HUES48 (cell line): ENCODE measurements around the gene ACOT7.

ENCODE experiments used
- H3K27ac ChIP-seq: one replicate; pipeline ENCODE4 v1.7.0; 2013; ENCODE audit warnings: low read depth, low read length, inconsistent platforms
- H3K27me3 ChIP-seq: 2 replicates; pipeline ENCODE4 v1.6.1; 2013; ENCODE audit warnings: mild to moderate bottlenecking, low read length; ENCODE audit not compliant: control insufficient read depth, insufficient read depth
- H3K36me3 ChIP-seq: 2 replicates; pipeline ENCODE4 v1.6.1; 2013; ENCODE audit warnings: low read length; ENCODE audit not compliant: control insufficient read depth, insufficient read depth
- H3K4me1 ChIP-seq: 2 replicates; pipeline ENCODE4 v1.6.1; 2013; ENCODE audit warnings: mild to moderate bottlenecking, low read length; ENCODE audit not compliant: control insufficient read depth, insufficient read depth
- H3K4me3 ChIP-seq: 2 replicates; pipeline ENCODE4 v1.5.1; 2013; ENCODE audit warnings: mild to moderate bottlenecking, low read depth, low read length
- H3K9ac ChIP-seq: 2 replicates; pipeline ENCODE4 v1.6.1; 2013; ENCODE audit warnings: mild to moderate bottlenecking, low read depth, low read length, moderate library complexity
- H3K9me3 ChIP-seq: 2 replicates; pipeline ENCODE4 v1.6.1; 2013; ENCODE audit warnings: low read length; ENCODE audit not compliant: control insufficient read depth, insufficient read depth

Gene ACOT7

DNA sequence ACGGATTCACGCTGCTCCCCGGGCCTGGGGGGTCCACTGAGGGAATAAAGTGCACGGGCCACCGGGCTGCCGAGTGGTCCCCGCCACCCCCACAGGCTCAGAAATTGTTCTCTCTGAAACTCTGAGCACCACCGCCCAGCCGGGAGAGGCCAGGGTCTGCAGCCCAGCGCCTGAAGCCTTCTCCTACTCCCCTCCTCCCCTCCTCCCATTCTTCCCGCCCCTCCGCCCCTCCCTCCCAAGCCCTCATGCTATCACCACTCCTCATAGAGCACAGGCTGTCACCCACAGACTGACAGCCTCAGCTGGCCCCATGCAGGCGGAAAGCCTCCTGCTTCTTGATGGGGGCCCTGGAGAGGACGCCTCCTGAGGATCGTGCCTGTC, 132.0 kb downstream of the ACOT7 start:
- no peaks in the 10 kb centered on the region for H3K9me3 ChIP-seq
- peaks cover 29% of the 10 kb centered on the region for H3K27me3 ChIP-seq
- no peak overlapping the region for H3K27ac ChIP-seq
- H3K9ac ChIP-seq: no peak overlapping the region
- H3K4me3 ChIP-seq: peak overlapping the region; percentile 69; the same call in 1 of the 2 replicates
- peaks cover 3% of the 10 kb centered on the region; the same call in 1 of the 2 replicates for H3K4me1 ChIP-seq
- no peaks in the 10 kb centered on the region for H3K36me3 ChIP-seq

GRCh38 chr1:6260961-6261614, 132.5 kb downstream of the ACOT7 start, which contains the start of gene GPR153:
Gene GPR153, minus strand, starts transcription at chr1:6261098. Its CDS starts 6,193 bp downstream, at chr1:6254905.
- peak within 1 kb of the TSS; percentile 69 for H3K4me3 ChIP-seq
- H3K27ac ChIP-seq: no peak within 1 kb of the TSS
- no peaks in the 10 kb centered on the region for H3K36me3 ChIP-seq
- H3K27me3 ChIP-seq: peaks cover 29% of the 10 kb centered on the region
- no peak within 1 kb of the TSS for H3K9ac ChIP-seq
- H3K9me3 ChIP-seq: no peaks in the 10 kb centered on the region
- H3K4me1 ChIP-seq: peaks cover 3% of the 10 kb centered on the region; the same call in 1 of the 2 replicates

DNA sequence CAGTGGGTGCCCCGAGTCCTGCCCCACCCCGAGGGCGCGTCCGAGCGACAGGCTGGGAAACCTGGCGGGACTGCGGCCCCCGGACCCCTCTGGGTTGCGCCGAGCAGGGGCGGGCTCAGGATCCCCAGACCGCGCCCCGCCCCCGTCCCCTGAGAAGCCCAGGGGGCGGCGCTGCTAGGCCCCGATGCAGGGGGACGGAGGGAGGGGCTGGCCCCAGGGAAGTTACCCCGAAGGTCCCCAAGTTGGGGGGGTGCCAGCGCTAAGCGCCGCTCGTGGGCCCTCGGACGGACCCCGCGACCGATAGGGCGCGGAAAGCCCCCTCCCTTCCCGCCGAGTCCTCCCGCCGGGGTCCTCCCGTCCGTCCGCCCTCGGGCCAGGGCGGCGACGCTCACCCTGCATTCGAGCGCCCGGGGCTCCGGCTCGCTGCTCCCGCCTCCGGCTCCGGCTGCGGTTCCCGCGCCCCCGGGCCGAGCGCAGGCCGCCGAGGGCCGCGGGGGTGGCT, 133.1 kb downstream of the ACOT7 start:
- no peak overlapping the region for H3K9ac ChIP-seq
- H3K9me3 ChIP-seq: no peaks in the 10 kb centered on the region
- peaks cover 3% of the 10 kb centered on the region; the same call in 1 of the 2 replicates for H3K4me1 ChIP-seq
- H3K27ac ChIP-seq: no peak overlapping the region
- peaks cover 29% of the 10 kb centered on the region for H3K27me3 ChIP-seq
- H3K4me3 ChIP-seq: peak overlapping the region; percentile 69
- no peaks in the 10 kb centered on the region for H3K36me3 ChIP-seq

GRCh38 chr1:6259491-6260362, 133.8 kb downstream of the ACOT7 start:
- peak overlapping the region; percentile 69 for H3K4me3 ChIP-seq
- no peaks in the 10 kb centered on the region for H3K36me3 ChIP-seq
- H3K9me3 ChIP-seq: no peaks in the 10 kb centered on the region
- no peak overlapping the region for H3K9ac ChIP-seq
- H3K4me1 ChIP-seq: peaks cover 3% of the 10 kb centered on the region; the same call in 1 of the 2 replicates
- H3K27me3 ChIP-seq: peaks cover 29% of the 10 kb centered on the region
- H3K27ac ChIP-seq: no peak overlapping the region

GRCh38 chr1:6258675-6259074, 134.9 kb downstream of the ACOT7 start:
- Histone ChIP-seq H3K9me3 (no peaks in the 10 kb centered on the region), H3K4me1 (peaks cover 3% of the 10 kb centered on the region; the same call in 1 of the 2 replicates), H3K27me3 (peaks cover 29% of the 10 kb centered on the region), H3K4me3 (no peak overlapping the region), H3K9ac (no peak overlapping the region), H3K27ac (no peak overlapping the region), H3K36me3 (peaks cover 3% of the 10 kb centered on the region; the same call in 1 of the 2 replicates)

GRCh38 chr1:6257541-6258069, 136.0 kb downstream of the ACOT7 start:
- Histone ChIP-seq H3K4me3 (no peak overlapping the region), H3K9me3 (no peaks in the 10 kb centered on the region), H3K4me1 (peaks cover 3% of the 10 kb centered on the region; the same call in 1 of the 2 replicates), H3K9ac (no peak overlapping the region), H3K36me3 (peaks cover 3% of the 10 kb centered on the region; the same call in 1 of the 2 replicates), H3K27me3 (peaks cover 29% of the 10 kb centered on the region), H3K27ac (no peak overlapping the region)

GRCh38 chr1:6256645-6257044, 136.9 kb downstream of the ACOT7 start:
- no peak overlapping the region for H3K9ac ChIP-seq
- H3K4me3 ChIP-seq: no peak overlapping the region
- H3K36me3 ChIP-seq: peaks cover 3% of the 10 kb centered on the region; the same call in 1 of the 2 replicates
- H3K4me1 ChIP-seq: peaks cover 3% of the 10 kb centered on the region; the same call in 1 of the 2 replicates
- no peaks in the 10 kb centered on the region for H3K9me3 ChIP-seq
- no peak overlapping the region for H3K27ac ChIP-seq
- peaks cover 30% of the 10 kb centered on the region for H3K27me3 ChIP-seq

DNA sequence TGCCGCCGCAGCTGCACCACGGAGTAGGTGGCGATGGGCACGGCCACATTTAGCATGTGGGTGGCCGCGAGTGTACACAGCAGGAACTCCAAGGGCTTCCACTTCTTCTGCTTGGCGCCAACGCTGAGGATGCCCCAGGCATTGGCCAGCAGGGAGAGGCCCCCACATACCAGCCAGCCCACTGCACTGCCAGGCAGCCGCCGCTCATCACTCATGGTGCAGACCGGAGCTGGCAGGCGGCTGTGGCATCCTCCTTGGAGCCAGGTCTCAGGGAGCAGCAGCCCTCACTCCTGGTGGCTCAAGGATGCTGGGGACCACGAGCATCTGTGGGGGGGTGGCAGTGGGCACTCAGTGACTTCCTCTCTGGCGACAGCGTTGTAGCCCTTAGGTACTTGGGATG, 138.9 kb downstream of the ACOT7 start:
- Histone ChIP-seq H3K4me1 (peaks cover 1% of the 10 kb centered on the region; the same call in 1 of the 2 replicates), H3K9me3 (no peaks in the 10 kb centered on the region), H3K27me3 (peaks cover 41% of the 10 kb centered on the region), H3K27ac (no peak overlapping the region), H3K36me3 (peaks cover 3% of the 10 kb centered on the region; the same call in 1 of the 2 replicates), H3K4me3 (no peak overlapping the region), H3K9ac (no peak overlapping the region)

GRCh38 chr1:6253380-6253779, 140.2 kb downstream of the ACOT7 start:
- Histone ChIP-seq H3K36me3 (peaks cover 3% of the 10 kb centered on the region; the same call in 1 of the 2 replicates), H3K27me3 (peaks cover 40% of the 10 kb centered on the region), H3K9me3 (no peaks in the 10 kb centered on the region), H3K9ac (no peak overlapping the region), H3K4me1 (no peaks in the 10 kb centered on the region), H3K4me3 (no peak overlapping the region), H3K27ac (no peak overlapping the region)

- no peak overlapping the region for H3K4me3 ChIP-seq
- H3K9me3 ChIP-seq: no peaks in the 10 kb centered on the region
- H3K4me1 ChIP-seq: no peaks in the 10 kb centered on the region
- no peak overlapping the region for H3K9ac ChIP-seq
- peaks cover 51% of the 10 kb centered on the region for H3K27me3 ChIP-seq
- peaks cover 3% of the 10 kb centered on the region; the same call in 1 of the 2 replicates for H3K36me3 ChIP-seq
- H3K27ac ChIP-seq: no peak overlapping the region
Observed at GRCh38 chr1:6252374-6252710, 141.2 kb downstream of the ACOT7 start.
